GM12873 (cell line): Measurements from ENCODE around the gene NID1.

Experiments used
- CTCF ChIP-seq: IDR thresholded peaks from 2 replicates; pipeline ENCODE4 v1.5.1; 2012; ENCODE audit warnings: low read depth, mild to moderate bottlenecking, moderate library complexity, low read length, control low read depth; ENCODE audit not compliant: insufficient read depth; ENCODE audit errors: missing control alignments

Gene NID1

GRCh38 chr1:236058141-236058934 is 6.6 kb downstream of the NID1 start:
- TF ChIP-seq CTCF = no peak

- no peak for TF ChIP-seq CTCF
Observed at GRCh38 chr1:236057546-236057945, 7.3 kb downstream of the NID1 start.

- TF ChIP-seq CTCF = no peak
Observed at GRCh38 chr1:236052232-236052993, 12.5 kb downstream of the NID1 start.

GRCh38 chr1:236051242-236051791 is 13.6 kb downstream of the NID1 start:
- no peak for TF ChIP-seq CTCF

- TF ChIP-seq CTCF = no peak
Observed at GRCh38 chr1:236045771-236046170, 19.1 kb downstream of the NID1 start.

- TF ChIP-seq CTCF = no peak
Observed at GRCh38 chr1:236044341-236044740, 20.5 kb downstream of the NID1 start.
